HFF-Myc (cell line): Measurements from ENCODE around the gene SLC6A11.

ENCODE experiments used
- DNase-seq: peaks from one replicate; pipeline ENCODE4 v3.0.0-alpha.2; 2011; ENCODE audit warnings: low read depth; ENCODE audit errors: extremely low read depth
- H3K4me3 ChIP-seq: replicated peaks from 2 replicates; pipeline ENCODE4 v1.5.1; 2011; ENCODE audit warnings: low read depth, mild to moderate bottlenecking, control low read depth, low read length
- TF ChIP-seq, protein P1 (sequence below): IDR thresholded peaks from 2 replicates; pipeline ENCODE4 v1.5.1; 2012; ENCODE audit warnings: mild to moderate bottlenecking, low read depth, low read length, control low read depth; ENCODE audit errors: missing control alignments

SLC6A11 gene

DNA sequence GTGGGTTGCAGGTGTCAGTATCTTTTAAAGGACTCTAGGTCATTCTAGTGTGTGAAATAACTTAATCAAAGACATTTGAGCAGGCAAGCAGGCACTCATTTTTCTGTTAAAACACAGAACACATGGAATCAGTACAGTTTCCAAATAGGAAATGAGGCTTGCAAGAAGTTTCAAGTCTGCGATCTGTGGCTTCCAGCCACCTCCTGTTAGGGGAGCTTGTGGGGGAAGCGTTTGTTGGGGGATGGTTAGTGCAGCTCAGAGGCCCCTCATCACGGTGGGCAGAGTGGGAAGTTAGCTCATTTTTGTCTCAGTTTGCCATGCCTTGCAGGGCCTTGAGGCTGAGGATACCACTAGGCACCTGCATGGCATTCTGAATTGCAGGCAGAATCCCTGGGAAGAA is 59.9 kb downstream of the SLC6A11 start:
- no peak overlapping the region for H3K4me3 ChIP-seq
- DNase-seq, result no peak
- TF ChIP-seq, protein P1, sequence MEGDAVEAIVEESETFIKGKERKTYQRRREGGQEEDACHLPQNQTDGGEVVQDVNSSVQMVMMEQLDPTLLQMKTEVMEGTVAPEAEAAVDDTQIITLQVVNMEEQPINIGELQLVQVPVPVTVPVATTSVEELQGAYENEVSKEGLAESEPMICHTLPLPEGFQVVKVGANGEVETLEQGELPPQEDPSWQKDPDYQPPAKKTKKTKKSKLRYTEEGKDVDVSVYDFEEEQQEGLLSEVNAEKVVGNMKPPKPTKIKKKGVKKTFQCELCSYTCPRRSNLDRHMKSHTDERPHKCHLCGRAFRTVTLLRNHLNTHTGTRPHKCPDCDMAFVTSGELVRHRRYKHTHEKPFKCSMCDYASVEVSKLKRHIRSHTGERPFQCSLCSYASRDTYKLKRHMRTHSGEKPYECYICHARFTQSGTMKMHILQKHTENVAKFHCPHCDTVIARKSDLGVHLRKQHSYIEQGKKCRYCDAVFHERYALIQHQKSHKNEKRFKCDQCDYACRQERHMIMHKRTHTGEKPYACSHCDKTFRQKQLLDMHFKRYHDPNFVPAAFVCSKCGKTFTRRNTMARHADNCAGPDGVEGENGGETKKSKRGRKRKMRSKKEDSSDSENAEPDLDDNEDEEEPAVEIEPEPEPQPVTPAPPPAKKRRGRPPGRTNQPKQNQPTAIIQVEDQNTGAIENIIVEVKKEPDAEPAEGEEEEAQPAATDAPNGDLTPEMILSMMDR, result no peak

GRCh38 chr3:10876661-10877060 is 60.6 kb downstream of the SLC6A11 start:
- TF ChIP-seq, protein P1, result no peak
- no peak for DNase-seq
- no peak overlapping the region for H3K4me3 ChIP-seq

GRCh38 chr3:10882851-10883250 is 66.8 kb downstream of the SLC6A11 start:
- no peak overlapping the region for H3K4me3 ChIP-seq
- TF ChIP-seq, protein P1, result no peak
- DNase-seq, result no peak

DNA sequence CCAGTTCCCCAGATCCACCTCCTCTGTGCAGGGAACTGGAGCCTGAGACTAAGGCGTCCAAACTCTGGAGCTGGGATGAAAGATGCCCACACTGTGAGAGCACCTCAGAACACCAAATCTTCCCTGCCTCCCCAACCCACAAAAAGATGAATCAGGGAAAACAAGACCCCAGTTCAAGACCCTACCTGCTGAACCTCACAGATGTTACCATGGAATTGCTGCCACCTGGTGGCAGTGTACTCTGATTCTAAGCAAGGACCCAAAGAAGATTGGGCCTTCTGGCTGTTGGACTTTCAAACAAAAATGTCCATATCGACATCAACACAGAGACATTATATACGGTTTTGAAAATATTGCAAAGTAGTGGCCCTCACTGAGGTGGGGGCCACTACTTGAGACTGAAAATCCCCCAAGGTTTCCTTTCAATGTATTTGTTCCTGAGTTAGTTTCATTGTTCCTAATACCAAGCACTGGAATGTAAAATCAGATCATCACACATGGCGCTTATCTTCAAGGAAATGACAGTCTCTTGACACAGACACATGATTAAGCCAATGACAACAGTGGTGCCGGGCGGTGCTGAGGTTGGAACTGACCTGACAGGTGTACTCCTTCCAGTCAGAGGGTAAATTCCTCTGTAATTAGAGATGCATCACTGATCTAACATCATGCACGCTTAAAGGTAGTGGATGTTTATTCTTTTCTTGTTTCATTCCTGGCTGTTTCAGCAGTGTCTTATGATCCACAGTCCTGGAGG is 67.6 kb downstream of the SLC6A11 start:
- no peak for DNase-seq
- TF ChIP-seq, protein P1, result peak; percentile 47
- no peak overlapping the region for H3K4me3 ChIP-seq

DNA sequence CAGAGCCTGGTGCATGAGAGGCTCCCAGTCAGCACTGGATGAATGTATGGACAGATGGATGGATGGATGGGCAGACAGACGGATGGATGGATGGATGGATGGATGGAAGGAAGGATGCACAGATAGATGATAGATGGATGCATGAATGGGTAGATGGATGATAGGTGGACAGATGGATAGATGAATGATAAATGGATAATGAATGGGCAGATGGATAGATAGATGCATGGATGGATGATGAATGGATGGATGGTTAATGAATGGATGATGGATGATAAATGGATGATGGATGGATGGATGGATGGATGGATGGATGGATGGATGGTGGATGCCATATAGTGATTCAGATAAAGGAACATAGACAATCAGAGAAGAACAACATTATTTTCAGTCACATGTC is 71.0 kb downstream of the SLC6A11 start:
- no peak overlapping the region for H3K4me3 ChIP-seq
- DNase-seq, result no peak
- TF ChIP-seq, protein P1, result no peak

GRCh38 chr3:10888518-10889090 is 72.6 kb downstream of the SLC6A11 start:
- no peak overlapping the region for H3K4me3 ChIP-seq
- TF ChIP-seq, protein P1, result no peak
- no peak for DNase-seq
